Suprapubic skin (tissue), 4 donors: Measurements from ENCODE around the gene OR2AJ1. TPM values are rescaled to one million over a fixed set of nuclear protein-coding genes. Genes with fewer than 3 reads are reported as not detected.

Experiments
- DNase-seq, 2 donors: peaks; one replicate each; pipeline ENCODE4 v3.0.0-alpha.2; 2019; ENCODE audit warnings: low spot score in 2 of 2
- H3K27ac ChIP-seq: fragments of 200-600 bp; sonication (generic); one replicate; pipeline ENCODE4 v1.5.1; 2019
- H3K27me3 ChIP-seq: fragments of 200-600 bp; sonication (generic); one replicate; pipeline ENCODE4 v1.5.1; 2019
- H3K36me3 ChIP-seq: fragments of 200-600 bp; sonication (generic); one replicate; pipeline ENCODE4 v1.5.1; 2019
- H3K4me1 ChIP-seq: fragments of 200-600 bp; sonication (generic); one replicate; pipeline ENCODE4 v1.5.1; 2019
- H3K4me3 ChIP-seq: fragments of 200-600 bp; sonication (generic); one replicate; pipeline ENCODE4 v1.5.1; 2019; ENCODE audit warnings: mild to moderate bottlenecking
- H3K9me3 ChIP-seq: fragments of 200-600 bp; sonication (generic); one replicate; pipeline ENCODE4 v1.5.1; 2019
- EP300 ChIP-seq: sonication (generic); formaldehyde crosslinking; IDR thresholded peaks from one replicate; pipeline ENCODE4 v1.6.1; 2017; ENCODE audit warnings: antibody characterized with exemption
- POLR2A ChIP-seq, 2 donors: fragments of 450-650 bp; IDR thresholded peaks; one replicate each; pipeline ENCODE4 v1.6.1; 2017; ENCODE audit warnings: antibody characterized with exemption in 2 of 2, mild to moderate bottlenecking in 2 of 2, moderate library complexity in 2 of 2
- POLR2AphosphoS5 ChIP-seq, 3 donors: sonication (generic); formaldehyde crosslinking; IDR thresholded peaks; one replicate each; pipeline ENCODE4 v1.6.1; 2017; ENCODE audit warnings: antibody characterized with exemption in 3 of 3
- WGBS: methylation state at CpG from one replicate; pipeline ENCODE4 v1.1.5; 2018; 5-methylcytosine and 5-hydroxymethylcytosine counted together
- total RNA-seq, 4 donors: library from RNA; depleted of rRNA; stranded (reverse); fragments of >200 nt; gene quantifications; one replicate each; pipeline ENCODE4 v1.1.0, GENCODE V29; 2016
- TF ChIP-seq, protein P1 (sequence below), 2 donors: fragments of 200-600 bp in 1 of 2; fragments of 450-650 bp in 1 of 2; sonication (generic) in 1 of 2; IDR thresholded peaks; one replicate each; pipeline ENCODE4 v1.5.1; 2016 to 2019; ENCODE audit warnings: antibody characterized with exemption in 2 of 2, mild to moderate bottlenecking in 1 of 2, moderate library complexity in 1 of 2

Gene OR2AJ1
- total RNA-seq, 4 donors from 2014 or later = not detected

DNA sequence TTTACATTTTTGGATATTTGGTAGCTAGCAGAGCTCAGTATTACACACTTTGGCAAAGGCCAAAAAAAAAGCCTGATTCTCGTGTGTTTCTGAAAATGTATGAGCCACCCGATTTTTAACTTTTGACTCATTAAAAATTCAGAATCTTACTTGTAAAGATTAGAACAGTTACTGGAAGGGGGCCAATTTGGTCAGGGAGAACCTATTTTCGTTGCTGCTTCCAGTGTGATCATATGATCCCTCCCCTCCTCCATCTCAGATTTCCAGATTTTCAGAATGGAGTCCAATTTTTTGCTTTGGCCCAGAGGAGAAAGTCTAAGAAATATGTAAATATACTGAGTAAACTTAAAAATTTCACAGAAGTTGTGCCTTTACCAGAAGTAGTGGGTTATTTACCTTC is 37.1 kb downstream of the OR2AJ1 start:
- TF ChIP-seq POLR2AphosphoS5 (IDR thresholded peaks at IDR 0.05) (no peak), EP300 (no peak), POLR2A (IDR thresholded peaks at IDR 0.05) (no peak)
- TF ChIP-seq, protein P1, sequence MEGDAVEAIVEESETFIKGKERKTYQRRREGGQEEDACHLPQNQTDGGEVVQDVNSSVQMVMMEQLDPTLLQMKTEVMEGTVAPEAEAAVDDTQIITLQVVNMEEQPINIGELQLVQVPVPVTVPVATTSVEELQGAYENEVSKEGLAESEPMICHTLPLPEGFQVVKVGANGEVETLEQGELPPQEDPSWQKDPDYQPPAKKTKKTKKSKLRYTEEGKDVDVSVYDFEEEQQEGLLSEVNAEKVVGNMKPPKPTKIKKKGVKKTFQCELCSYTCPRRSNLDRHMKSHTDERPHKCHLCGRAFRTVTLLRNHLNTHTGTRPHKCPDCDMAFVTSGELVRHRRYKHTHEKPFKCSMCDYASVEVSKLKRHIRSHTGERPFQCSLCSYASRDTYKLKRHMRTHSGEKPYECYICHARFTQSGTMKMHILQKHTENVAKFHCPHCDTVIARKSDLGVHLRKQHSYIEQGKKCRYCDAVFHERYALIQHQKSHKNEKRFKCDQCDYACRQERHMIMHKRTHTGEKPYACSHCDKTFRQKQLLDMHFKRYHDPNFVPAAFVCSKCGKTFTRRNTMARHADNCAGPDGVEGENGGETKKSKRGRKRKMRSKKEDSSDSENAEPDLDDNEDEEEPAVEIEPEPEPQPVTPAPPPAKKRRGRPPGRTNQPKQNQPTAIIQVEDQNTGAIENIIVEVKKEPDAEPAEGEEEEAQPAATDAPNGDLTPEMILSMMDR (IDR thresholded peaks at IDR 0.05) = no peak
- no peak overlapping the region for H3K27ac ChIP-seq
- no peaks in the 10 kb centered on the region for H3K4me1 ChIP-seq
- WGBS = 39% methylated on average over 3 of the region's 3 CpGs
- H3K9me3 ChIP-seq = peaks cover 7% of the 10 kb centered on the region
- DNase-seq = no peak
- H3K27me3 ChIP-seq = no peaks in the 10 kb centered on the region
- no peak overlapping the region for H3K4me3 ChIP-seq
- H3K36me3 ChIP-seq = no peaks in the 10 kb centered on the region

DNA sequence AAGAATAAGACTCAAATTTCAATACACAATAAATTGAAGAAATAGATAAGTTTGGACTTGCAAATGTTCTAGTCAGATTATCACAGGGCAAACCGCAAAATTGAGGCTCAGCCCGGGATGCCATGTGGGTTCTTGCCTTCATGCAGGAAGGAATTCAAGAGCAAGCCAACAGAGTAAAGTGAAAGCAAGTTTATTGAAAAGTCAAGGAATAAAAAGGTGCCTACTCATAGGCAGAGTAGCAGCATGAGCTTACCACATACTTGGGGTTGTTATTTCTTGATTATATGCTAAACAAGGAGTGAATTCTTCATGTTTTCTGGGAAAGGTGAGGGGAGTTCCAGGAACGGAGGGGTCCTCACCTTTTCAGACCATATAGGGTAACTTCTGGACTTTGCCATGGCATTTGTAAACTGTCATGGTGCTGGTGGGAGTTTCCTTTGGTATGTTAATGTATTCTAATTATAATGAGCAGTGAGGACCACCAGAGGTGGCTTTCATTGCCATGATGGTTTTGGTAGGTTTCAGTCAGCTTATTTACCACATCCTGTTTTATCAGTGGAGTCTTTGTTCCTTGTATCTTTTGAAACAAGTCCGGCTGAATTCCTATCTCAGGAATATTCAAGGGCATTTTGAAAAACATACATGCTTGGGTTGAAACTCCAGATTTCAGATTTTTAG is 38.4 kb downstream of the OR2AJ1 start:
- no peak overlapping the region for H3K27ac ChIP-seq
- H3K4me3 ChIP-seq = no peak overlapping the region
- no peak for DNase-seq
- 61% methylated on average over 4 of the region's 4 CpGs for WGBS
- H3K27me3 ChIP-seq = no peaks in the 10 kb centered on the region
- H3K36me3 ChIP-seq = no peaks in the 10 kb centered on the region
- TF ChIP-seq POLR2AphosphoS5 (IDR thresholded peaks at IDR 0.05) (no peak), POLR2A (IDR thresholded peaks at IDR 0.05) (no peak), EP300 (no peak)
- TF ChIP-seq, protein P1 (IDR thresholded peaks at IDR 0.05) = no peak
- peaks cover 7% of the 10 kb centered on the region for H3K9me3 ChIP-seq
- no peaks in the 10 kb centered on the region for H3K4me1 ChIP-seq

DNA sequence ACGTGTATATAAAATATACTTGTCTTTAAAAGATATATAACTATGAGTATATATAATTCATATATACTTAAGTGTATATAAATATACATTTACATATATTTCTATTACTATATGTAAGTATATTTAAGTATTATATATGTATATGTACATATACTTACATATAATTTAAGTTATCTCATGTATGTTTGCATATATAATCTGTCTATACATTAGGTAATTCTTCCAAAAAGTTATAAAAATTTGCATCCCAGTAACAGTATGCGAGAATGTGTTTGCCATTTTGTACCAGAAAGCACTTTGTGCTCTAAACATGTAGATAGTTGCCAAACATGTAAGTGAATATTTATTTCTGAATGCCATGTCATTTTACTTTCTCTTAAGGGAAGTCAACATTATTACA is 40.2 kb downstream of the OR2AJ1 start, which contains the start of gene OR2AK2:
Gene OR2AK2, plus strand, starts transcription at position 301 of the 400 bp plus-strand sequence. CDS start 144 bp downstream, outside the sequence.
- Histone ChIP-seq H3K9me3 (peaks cover 7% of the 10 kb centered on the region), H3K4me1 (no peaks in the 10 kb centered on the region), H3K4me3 (no peak within 1 kb of the TSS), H3K36me3 (no peaks in the 10 kb centered on the region), H3K27me3 (no peaks in the 10 kb centered on the region), H3K27ac (no peak within 1 kb of the TSS)
- WGBS = 93% methylated on average over 2 of the region's 2 CpGs
- TF ChIP-seq POLR2AphosphoS5 (IDR thresholded peaks at IDR 0.05) (no peak), EP300 (no peak)
- no peak for DNase-seq

DNA sequence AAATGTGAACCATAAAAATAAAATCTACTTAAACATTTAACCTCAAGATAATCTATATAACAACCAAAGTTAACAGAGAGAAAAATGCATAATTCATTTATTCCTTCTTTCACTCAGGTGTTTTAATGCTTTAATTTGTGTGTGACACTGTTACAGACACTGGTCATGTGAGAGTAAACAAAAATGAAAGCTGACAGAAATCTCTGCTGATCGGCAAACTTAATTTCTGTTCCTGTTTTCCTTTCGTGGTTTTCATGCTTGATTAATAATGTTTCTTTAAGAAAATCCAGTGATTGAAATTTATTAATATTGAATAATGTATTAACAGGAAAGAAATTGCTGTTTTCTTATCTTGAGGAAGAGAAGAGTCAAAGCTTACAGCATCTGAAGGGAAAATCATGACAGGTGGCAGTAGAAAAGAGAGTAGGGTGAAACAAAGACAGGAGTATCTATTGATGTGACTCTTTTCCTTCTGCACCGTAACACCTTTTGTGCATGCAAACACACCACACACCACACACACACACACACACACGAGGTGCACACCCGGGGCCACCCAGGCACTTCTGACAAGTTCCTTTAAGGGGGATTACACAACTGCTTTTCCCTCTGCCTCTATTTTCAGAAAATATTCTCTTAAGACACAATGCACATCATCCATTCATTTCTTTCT is 42.0 kb downstream of the OR2AJ1 start:
- Histone ChIP-seq H3K27ac (no peak overlapping the region), H3K27me3 (no peaks in the 10 kb centered on the region), H3K4me1 (no peaks in the 10 kb centered on the region), H3K36me3 (no peaks in the 10 kb centered on the region), H3K4me3 (no peak overlapping the region), H3K9me3 (peaks cover 7% of the 10 kb centered on the region)
- no peak for TF ChIP-seq POLR2A (IDR thresholded peaks at IDR 0.05)
- no peak for TF ChIP-seq EP300
- TF ChIP-seq, protein P1 (IDR thresholded peaks at IDR 0.05) = no peak
- no peak for TF ChIP-seq POLR2AphosphoS5 (IDR thresholded peaks at IDR 0.05)
- no peak for DNase-seq
- 74% methylated on average over 5 of the region's 5 CpGs for WGBS

Other genes starting within 250 kb of the OR2AJ1 start
- not detected for gene OR13G1, start 245.2 kb upstream of the OR2AJ1 start, total RNA-seq
- gene OR6F1, start 208.2 kb upstream of the OR2AJ1 start, total RNA-seq = not detected
- gene OR14K1, start 186.3 kb upstream of the OR2AJ1 start, total RNA-seq = under 1 TPM in 1 of 4 donors, not detected in 3; 0.57 TPM
- not detected for gene OR14A2, start 176.7 kb upstream of the OR2AJ1 start, total RNA-seq
- gene OR1C1, start 164.3 kb upstream of the OR2AJ1 start, total RNA-seq = not detected
- gene OR14A16, start 100.8 kb upstream of the OR2AJ1 start, total RNA-seq = not detected
- gene OR11L1, start 83.0 kb upstream of the OR2AJ1 start, total RNA-seq = not detected
- gene TRIM58, start 67.7 kb upstream of the OR2AJ1 start, total RNA-seq = 1 to 10 TPM in 1 of 4 donors, under 1 TPM in 3; 0.59 to 7.9 (median 0.87) TPM
- 1 to 10 TPM in 2 of 4 donors, under 1 TPM in 1, not detected in 1; 0.81 to 3.1 (median 1.2) TPM for gene OR2W3, start 29.3 kb upstream of the OR2AJ1 start, total RNA-seq
- not detected for gene OR2T8, start 4.6 kb upstream of the OR2AJ1 start, total RNA-seq
- under 1 TPM in 1 of 4 donors, not detected in 3; 0.97 TPM for gene OR2L8, start 24.0 kb downstream of the OR2AJ1 start, total RNA-seq
- gene OR2AK2, start 40.3 kb downstream of the OR2AJ1 start, total RNA-seq = not detected
- not detected for gene OR2L5, start 88.8 kb downstream of the OR2AJ1 start, total RNA-seq
- not detected for gene OR2L2, start 105.2 kb downstream of the OR2AJ1 start, total RNA-seq
- gene OR2L3, start 121.9 kb downstream of the OR2AJ1 start, total RNA-seq = not detected
- gene OR2L13, start 170.3 kb downstream of the OR2AJ1 start, total RNA-seq = not detected
- gene OR2M5, start 220.3 kb downstream of the OR2AJ1 start, total RNA-seq = not detected
- not detected for gene OR2M2, start 249.9 kb downstream of the OR2AJ1 start, total RNA-seq